Esophagus muscularis mucosa (tissue), 4 donors: ENCODE measurements around the gene WNT7B. TPM values are rescaled to one million over a fixed set of nuclear protein-coding genes. Genes with fewer than 3 reads are reported as not detected.

Experiments
- DNase-seq: peaks from one replicate; pipeline ENCODE4 v3.0.0-alpha.2; 2017; ENCODE audit errors: extremely low spot score
- H3K27ac ChIP-seq, 4 donors: fragments of 200-600 bp; sonication (generic); replicated peaks in 1 of 4; 1 replicate in 3 of 4; 2 replicates in 1 of 4; pipeline ENCODE4 v1.5.1; 2016 to 2019; ENCODE audit warnings: mild to moderate bottlenecking in 1 of 4
- H3K27me3 ChIP-seq, 4 donors: fragments of 200-600 bp; sonication (generic); one replicate each; pipeline versions ENCODE4 v1.5.1 to v1.6.0; 2016 to 2019
- H3K36me3 ChIP-seq, 4 donors: fragments of 200-600 bp; sonication (generic); one replicate each; pipeline ENCODE4 v1.5.1; 2016 to 2019
- H3K4me1 ChIP-seq, 4 donors: fragments of 200-600 bp; sonication (generic); one replicate each; pipeline ENCODE4 v1.5.1; 2016 to 2019
- H3K4me3 ChIP-seq, 4 donors: fragments of 200-600 bp; sonication (generic); 1 replicate in 2 of 4; 2 replicates in 2 of 4; pipeline ENCODE4 v1.5.1; 2016 to 2019; ENCODE audit warnings: mild to moderate bottlenecking in 4 of 4, moderate library complexity in 1 of 4
- H3K9me3 ChIP-seq, 4 donors: fragments of 200-600 bp; sonication (generic); 1 replicate in 3 of 4; 2 replicates in 1 of 4; pipeline ENCODE4 v1.5.1; 2016 to 2019
- EP300 ChIP-seq: sonication (generic); formaldehyde crosslinking; IDR thresholded peaks from one replicate; pipeline ENCODE4 v1.6.1; 2017; ENCODE audit warnings: antibody characterized with exemption
- POLR2A ChIP-seq: fragments of 450-650 bp; IDR thresholded peaks from one replicate; pipeline ENCODE4 v1.6.1; 2017; ENCODE audit warnings: antibody characterized with exemption, moderate library complexity, mild to moderate bottlenecking, low read depth
- POLR2AphosphoS5 ChIP-seq, 2 donors: sonication (generic); formaldehyde crosslinking; IDR thresholded peaks; one replicate each; pipeline ENCODE4 v1.6.1; 2017; ENCODE audit warnings: antibody characterized with exemption in 2 of 2
- WGBS: methylation state at CpG from one replicate; pipeline ENCODE4 v1.1.5; 2018; 5-methylcytosine and 5-hydroxymethylcytosine counted together
- intact Hi-C: fragments of 100-400 bp; cut with DNase I; formaldehyde crosslinking; loops from one replicate; pipeline ENCODE4 v1.15.1; 2023
- total RNA-seq, 4 donors: library from RNA; depleted of rRNA; stranded (reverse); fragments of >200 nt; gene quantifications; one replicate each; pipeline versions ENCODE4 v1.1.0 to v1.2.1, GENCODE V29; 2016
- TF ChIP-seq, protein P1 (sequence below), 3 experiments: fragments of 200-600 bp in 2 of 3; fragments of 450-650 bp in 1 of 3; sonication (generic) in 2 of 3; IDR thresholded peaks; one replicate each; pipeline ENCODE4 v1.5.1; 2017 to 2019; ENCODE audit warnings: antibody characterized with exemption in 3 of 3, mild to moderate bottlenecking in 2 of 3, moderate library complexity in 1 of 3

WNT7B gene
- total RNA-seq: not detected

DNA sequence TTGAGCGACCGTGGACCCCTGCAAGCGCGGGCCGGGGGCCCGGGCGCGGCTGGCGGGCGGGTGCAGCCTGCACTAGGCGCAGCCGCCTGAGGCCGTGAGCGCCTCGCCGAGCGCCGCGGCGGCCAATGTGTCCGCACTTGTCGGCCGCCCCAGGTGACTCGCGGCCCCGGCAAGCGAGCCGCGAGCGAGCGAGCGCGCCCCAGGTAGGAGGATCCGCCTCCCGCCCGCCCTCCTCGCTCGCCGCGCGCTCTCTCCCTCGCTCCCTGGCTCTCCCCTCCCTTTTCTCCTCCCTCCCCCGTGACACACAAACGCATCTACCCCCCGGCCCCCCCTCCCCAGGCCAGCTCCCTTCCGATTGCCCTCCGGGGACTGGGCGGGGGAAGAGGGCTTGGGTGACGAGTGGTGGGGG is at the start of gene WNT7B:
Gene WNT7B (minus strand): TSS at position 160 of the 409 bp plus-strand sequence. CDS start 408 bp downstream, outside the sequence.
- Histone ChIP-seq H3K9me3 (no peaks in the 10 kb centered on the region), H3K27me3 (peaks cover 0 to 84% (median 55%) of the 10 kb centered on the region in 4 donors), H3K36me3 (no peaks in the 10 kb centered on the region), H3K4me3 (peak within 1 kb of the TSS; percentile 35 to 47 (median 39)), H3K4me1 (peaks cover 22 to 51% (median 48%) of the 10 kb centered on the region in 4 donors), H3K27ac (no peak within 1 kb of the TSS)
- intact Hi-C loops: no loop called here
- WGBS: no CpG with 5 or more reads among the region's 49 CpGs
- DNase-seq: no peak
- TF ChIP-seq EP300 (no peak), POLR2A (no peak), POLR2AphosphoS5 (IDR thresholded peaks at IDR 0.05) (no peak)
- TF ChIP-seq, protein P1, sequence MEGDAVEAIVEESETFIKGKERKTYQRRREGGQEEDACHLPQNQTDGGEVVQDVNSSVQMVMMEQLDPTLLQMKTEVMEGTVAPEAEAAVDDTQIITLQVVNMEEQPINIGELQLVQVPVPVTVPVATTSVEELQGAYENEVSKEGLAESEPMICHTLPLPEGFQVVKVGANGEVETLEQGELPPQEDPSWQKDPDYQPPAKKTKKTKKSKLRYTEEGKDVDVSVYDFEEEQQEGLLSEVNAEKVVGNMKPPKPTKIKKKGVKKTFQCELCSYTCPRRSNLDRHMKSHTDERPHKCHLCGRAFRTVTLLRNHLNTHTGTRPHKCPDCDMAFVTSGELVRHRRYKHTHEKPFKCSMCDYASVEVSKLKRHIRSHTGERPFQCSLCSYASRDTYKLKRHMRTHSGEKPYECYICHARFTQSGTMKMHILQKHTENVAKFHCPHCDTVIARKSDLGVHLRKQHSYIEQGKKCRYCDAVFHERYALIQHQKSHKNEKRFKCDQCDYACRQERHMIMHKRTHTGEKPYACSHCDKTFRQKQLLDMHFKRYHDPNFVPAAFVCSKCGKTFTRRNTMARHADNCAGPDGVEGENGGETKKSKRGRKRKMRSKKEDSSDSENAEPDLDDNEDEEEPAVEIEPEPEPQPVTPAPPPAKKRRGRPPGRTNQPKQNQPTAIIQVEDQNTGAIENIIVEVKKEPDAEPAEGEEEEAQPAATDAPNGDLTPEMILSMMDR (IDR thresholded peaks at IDR 0.05): no peak

DNA sequence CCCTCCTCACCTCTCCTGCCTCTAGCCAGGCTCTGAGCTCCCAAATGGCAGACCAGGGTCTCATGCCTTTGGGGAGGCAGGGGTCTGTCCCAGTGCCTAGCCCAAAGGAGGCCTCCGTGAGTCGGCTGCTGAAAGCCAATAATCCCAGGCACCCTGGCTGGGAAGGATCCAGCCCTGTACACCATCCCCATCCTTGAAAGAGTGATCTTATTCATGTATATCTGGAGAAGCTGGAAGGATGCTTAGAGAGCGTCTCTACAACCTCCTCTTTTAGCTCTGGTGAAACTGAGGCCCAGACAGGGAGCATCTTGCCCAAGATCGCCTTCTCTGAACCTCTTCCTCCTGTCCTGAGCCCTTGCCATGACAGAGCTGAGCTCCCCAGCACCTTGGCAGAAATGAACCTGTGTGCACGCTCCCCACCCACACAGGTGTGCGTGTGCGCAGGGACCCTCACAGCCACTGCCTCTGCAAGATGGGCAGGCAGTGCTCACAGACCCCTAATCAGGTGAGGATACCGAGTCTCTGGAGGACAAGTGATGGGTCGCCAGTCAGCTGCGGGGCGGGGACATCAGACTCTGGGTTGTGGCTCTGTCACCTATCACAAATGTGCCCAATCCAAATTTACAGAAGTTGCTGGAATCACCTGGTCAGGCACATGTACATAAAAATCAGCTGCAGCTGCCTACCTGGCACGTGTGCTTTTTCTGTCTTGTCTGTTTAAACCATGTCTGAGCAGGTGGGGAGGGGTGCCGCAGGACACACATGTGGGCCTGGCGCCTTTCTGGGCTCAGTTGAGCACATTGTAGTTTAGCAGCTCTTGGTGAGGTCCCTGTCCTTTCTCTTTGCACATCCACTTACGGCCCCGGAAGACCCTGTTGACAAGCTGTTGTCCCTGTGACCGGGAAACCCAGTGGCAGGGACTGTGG is 49.3 kb upstream of the WNT7B start:
- Histone ChIP-seq H3K27me3 (no peaks in the 10 kb centered on the region), H3K4me1 (peaks cover 13 to 38% (median 31%) of the 10 kb centered on the region in 4 donors), H3K9me3 (no peaks in the 10 kb centered on the region), H3K36me3 (no peaks in the 10 kb centered on the region), H3K27ac (peak overlapping the region; percentile 75 to 81 (median 76)), H3K4me3 (peak overlapping the region in 2 of 4 donors; percentile 56 to 70)
- no peak for DNase-seq
- intact Hi-C loops: no loop called here
- WGBS: 95% methylated on average over 14 of the region's 17 CpGs
- TF ChIP-seq, protein P1 (IDR thresholded peaks at IDR 0.05): no peak
- TF ChIP-seq POLR2A (no peak), POLR2AphosphoS5 (IDR thresholded peaks at IDR 0.05) (no peak), EP300 (no peak)

DNA sequence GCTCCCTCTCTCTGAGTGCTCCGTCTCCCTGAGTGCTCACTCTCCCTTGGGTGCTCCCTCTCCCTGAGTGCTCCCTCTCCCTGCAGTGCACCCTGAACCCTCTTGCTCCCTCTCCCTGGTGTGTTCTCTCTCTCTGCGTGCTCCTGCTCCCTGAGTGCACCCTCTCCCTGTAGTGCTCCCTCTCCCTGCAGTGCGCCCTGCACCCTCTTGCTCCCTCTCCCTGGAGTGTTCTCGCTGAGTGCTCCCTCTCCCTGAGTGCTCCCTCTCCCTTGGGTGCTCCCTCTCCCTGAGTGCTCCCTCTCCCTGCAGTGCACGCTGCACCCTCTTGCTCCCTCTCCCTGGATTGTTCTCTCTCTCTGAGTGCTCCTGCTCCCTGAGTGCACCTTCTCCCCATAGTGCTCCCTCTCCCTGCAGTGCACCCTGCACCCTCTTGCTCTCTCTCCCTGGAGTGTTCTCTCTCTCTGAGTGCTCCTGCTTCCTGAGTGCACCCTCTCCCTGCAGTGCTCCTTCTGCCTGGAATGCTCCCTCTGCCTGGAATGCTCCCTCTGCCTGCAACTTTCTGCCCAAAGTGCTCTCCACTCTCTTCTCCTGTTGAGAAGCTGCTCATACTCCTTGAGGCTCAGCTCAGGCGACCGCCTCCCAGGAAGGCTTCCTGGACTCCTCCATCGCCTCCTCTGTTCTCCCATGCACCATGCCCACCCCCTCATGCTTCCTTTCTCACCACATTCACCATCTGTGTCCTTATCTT is 48.4 kb upstream of the WNT7B start:
- 89% methylated on average over 8 of the region's 8 CpGs for WGBS

DNA sequence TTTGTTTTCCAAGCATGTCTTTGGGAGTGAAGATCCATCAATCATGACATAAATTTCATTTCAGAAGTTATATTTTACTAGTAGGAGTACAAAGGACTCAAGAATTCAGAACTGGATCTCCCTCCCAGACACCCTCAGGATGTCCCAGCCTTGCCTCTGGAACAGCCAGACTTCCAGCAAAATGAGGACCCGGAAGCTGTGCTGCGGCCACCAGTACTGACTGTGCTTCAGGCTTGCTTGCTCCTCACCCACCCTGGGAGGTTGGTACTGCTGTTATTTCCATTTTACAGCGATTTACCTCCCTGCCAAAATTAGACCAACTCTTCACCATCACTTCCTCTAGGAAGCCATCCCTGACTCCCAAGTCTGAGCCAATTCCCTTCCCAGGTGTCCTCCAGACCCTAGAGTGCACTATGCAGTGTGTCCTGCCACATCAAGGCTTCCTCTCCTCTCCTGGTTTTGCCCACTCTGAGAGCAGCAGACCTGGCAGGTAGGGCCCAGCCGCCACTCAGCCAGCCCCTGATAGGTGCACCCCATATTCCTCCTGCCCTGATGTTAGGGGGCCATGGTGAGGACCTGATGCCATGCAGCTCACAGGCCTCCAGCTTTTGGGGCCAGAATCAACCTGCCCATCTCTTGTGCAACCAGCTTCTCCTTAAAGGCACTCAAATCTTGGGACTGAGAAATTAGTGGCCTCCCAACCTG is 47.3 kb upstream of the WNT7B start:
- 93% methylated on average over 3 of the region's 4 CpGs for WGBS
- no peak for TF ChIP-seq POLR2AphosphoS5 (IDR thresholded peaks at IDR 0.05)
- TF ChIP-seq, protein P1 (IDR thresholded peaks at IDR 0.05): no peak
- no peak for TF ChIP-seq EP300
- TF ChIP-seq POLR2A: no peak
- DNase-seq: no peak
- Histone ChIP-seq H3K4me3 (no peak overlapping the region), H3K27me3 (no peaks in the 10 kb centered on the region), H3K36me3 (no peaks in the 10 kb centered on the region), H3K9me3 (no peaks in the 10 kb centered on the region), H3K4me1 (peaks cover 13 to 38% (median 31%) of the 10 kb centered on the region in 4 donors), H3K27ac (peak overlapping the region; percentile 2 to 47 (median 42))
- intact Hi-C loops: no loop called here

More for the DNA sequence above, 48.4 kb upstream of the WNT7B start:
- DNase-seq: no peak
- Histone ChIP-seq H3K27me3 (no peaks in the 10 kb centered on the region), H3K9me3 (no peaks in the 10 kb centered on the region), H3K4me3 (no peak overlapping the region), H3K36me3 (no peaks in the 10 kb centered on the region), H3K4me1 (peaks cover 13 to 38% (median 31%) of the 10 kb centered on the region in 4 donors), H3K27ac (no peak overlapping the region)
- TF ChIP-seq POLR2AphosphoS5 (IDR thresholded peaks at IDR 0.05) (no peak), POLR2A (no peak), EP300 (no peak)
- TF ChIP-seq, protein P1 (IDR thresholded peaks at IDR 0.05): no peak
- intact Hi-C loops: no loop called here
